ENCODE results near the gene PSEN1.

The PSEN1 gene

GRCh38 chr14:73136387-73137225 lies at the start of gene PSEN1:
TSS of gene PSEN1 (plus strand) at chr14:73136507. CDS start at chr14:73148020, 11,513 bp downstream.
- peak; percentile 97 for DNase-seq

- DNase-seq: no peak
Measured at GRCh38 chr14:73091044-73091443, 45.3 kb upstream of the PSEN1 start.

- no peak for DNase-seq
Measured at GRCh38 chr14:73097421-73097820, 38.9 kb upstream of the PSEN1 start.

GRCh38 chr14:73100334-73100733 lies 36.0 kb upstream of the PSEN1 start:
- no peak for DNase-seq

- no peak for DNase-seq
Measured at GRCh38 chr14:73102806-73103497, 33.4 kb upstream of the PSEN1 start.

GRCh38 chr14:73105050-73105449 lies 31.3 kb upstream of the PSEN1 start:
- DNase-seq: no peak

- no peak for DNase-seq
Measured at GRCh38 chr14:73105727-73106126, 30.6 kb upstream of the PSEN1 start.

- no peak for DNase-seq
Measured at GRCh38 chr14:73116079-73116665, 20.1 kb upstream of the PSEN1 start.

- DNase-seq: no peak
Measured at GRCh38 chr14:73124180-73124894, 12.0 kb upstream of the PSEN1 start.

- DNase-seq: no peak
Measured at GRCh38 chr14:73125169-73125588, 11.1 kb upstream of the PSEN1 start.

GRCh38 chr14:73125746-73126145 lies 10.6 kb upstream of the PSEN1 start:
- DNase-seq: no peak

- DNase-seq: no peak
Measured at GRCh38 chr14:73133795-73134194, 2.5 kb upstream of the PSEN1 start.

- no peak for DNase-seq
Measured at GRCh38 chr14:73136085-73136386, 271 bp upstream of the PSEN1 start.

- DNase-seq: no peak
Measured at GRCh38 chr14:73140811-73141323, 4.6 kb downstream of the PSEN1 start.

- no peak for DNase-seq
Measured at GRCh38 chr14:73142216-73142615, 5.9 kb downstream of the PSEN1 start.

- DNase-seq: no peak
Measured at GRCh38 chr14:73143003-73143402, 6.7 kb downstream of the PSEN1 start.

GRCh38 chr14:73143617-73144016 lies 7.3 kb downstream of the PSEN1 start:
- DNase-seq: no peak

GRCh38 chr14:73145371-73145770 lies 9.1 kb downstream of the PSEN1 start:
- no peak for DNase-seq

GRCh38 chr14:73146111-73146510 lies 9.8 kb downstream of the PSEN1 start:
- DNase-seq: no peak

- no peak for DNase-seq
Measured at GRCh38 chr14:73149753-73150152, 13.4 kb downstream of the PSEN1 start.

GRCh38 chr14:73153272-73153671 lies 17.0 kb downstream of the PSEN1 start:
- no peak for DNase-seq

- no peak for DNase-seq
Measured at GRCh38 chr14:73162251-73162650, 25.9 kb downstream of the PSEN1 start.

GRCh38 chr14:73166399-73166798 lies 30.1 kb downstream of the PSEN1 start:
- no peak for DNase-seq
